ENCODE results near the gene USP17L21. TPM values are rescaled to one million over a fixed set of nuclear protein-coding genes. Genes with fewer than 3 reads are reported as not detected.
"Not testable (repeated sequence)": the region's sequence is repeated elsewhere in the genome, so short reads cannot be mapped to it uniquely, and the experiment has no call there.

The USP17L21 gene
- total RNA-seq, result not detected

GRCh38 chr4:9262572-9262971 lies at the start of gene USP17L21:
TSS of gene USP17L21 (plus strand) at chr4:9262872. CDS start at chr4:9262872, 0 bp downstream.
- H3K9me3 Mint-ChIP-seq; H3K27ac Mint-ChIP-seq; H3K4me3 Mint-ChIP-seq; H3K36me3 Mint-ChIP-seq; POLR2A ChIA-PET; H3K27me3 Mint-ChIP-seq; DNase-seq; H3K4me1 Mint-ChIP-seq; ATAC-seq (ENCODE audit: low read depth): not testable (repeated sequence)

GRCh38 chr4:9214701-9215100 lies 48.0 kb upstream of the USP17L21 start:
- ATAC-seq (ENCODE audit: low read depth); POLR2A ChIA-PET; H3K36me3 Mint-ChIP-seq; H3K4me3 Mint-ChIP-seq; H3K27me3 Mint-ChIP-seq; DNase-seq; H3K27ac Mint-ChIP-seq; H3K9me3 Mint-ChIP-seq; H3K4me1 Mint-ChIP-seq: not testable (repeated sequence)

GRCh38 chr4:9215105-9215504 lies 47.6 kb upstream of the USP17L21 start, which contains the start of gene USP17L11:
TSS of gene USP17L11 (plus strand) at chr4:9215405. CDS start at chr4:9215405, 0 bp downstream.
- ATAC-seq (ENCODE audit: low read depth); H3K27me3 Mint-ChIP-seq; H3K27ac Mint-ChIP-seq; H3K36me3 Mint-ChIP-seq; H3K4me3 Mint-ChIP-seq; POLR2A ChIA-PET; H3K4me1 Mint-ChIP-seq; H3K9me3 Mint-ChIP-seq; DNase-seq: not testable (repeated sequence)

GRCh38 chr4:9219852-9220251 lies 42.8 kb upstream of the USP17L21 start, which contains the start of gene USP17L12:
TSS of gene USP17L12 (plus strand) at chr4:9220152. CDS start at chr4:9220152, 0 bp downstream.
- H3K9me3 Mint-ChIP-seq; H3K4me1 Mint-ChIP-seq; H3K27me3 Mint-ChIP-seq; POLR2A ChIA-PET; H3K27ac Mint-ChIP-seq; ATAC-seq (ENCODE audit: low read depth); H3K4me3 Mint-ChIP-seq; DNase-seq; H3K36me3 Mint-ChIP-seq: not testable (repeated sequence)

GRCh38 chr4:9224596-9224995 lies 38.1 kb upstream of the USP17L21 start, which contains the start of gene USP17L13:
TSS of gene USP17L13 (plus strand) at chr4:9224896. CDS start at chr4:9224896, 0 bp downstream.
- H3K9me3 Mint-ChIP-seq; H3K27ac Mint-ChIP-seq; POLR2A ChIA-PET; H3K4me3 Mint-ChIP-seq; DNase-seq; H3K4me1 Mint-ChIP-seq; H3K36me3 Mint-ChIP-seq; H3K27me3 Mint-ChIP-seq; ATAC-seq (ENCODE audit: low read depth): not testable (repeated sequence)

GRCh38 chr4:9230249-9230648 lies 32.4 kb upstream of the USP17L21 start:
- H3K27me3 Mint-ChIP-seq, DNase-seq: not testable (repeated sequence)

GRCh38 chr4:9234085-9234484 lies 28.6 kb upstream of the USP17L21 start, which contains the start of gene USP17L15:
TSS of gene USP17L15 (plus strand) at chr4:9234385. CDS start at chr4:9234385, 0 bp downstream.
- H3K27ac Mint-ChIP-seq; H3K27me3 Mint-ChIP-seq; H3K36me3 Mint-ChIP-seq; H3K9me3 Mint-ChIP-seq; H3K4me3 Mint-ChIP-seq; POLR2A ChIA-PET; H3K4me1 Mint-ChIP-seq; ATAC-seq (ENCODE audit: low read depth); DNase-seq: not testable (repeated sequence)

More at GRCh38 chr4:9230249-9230648, 32.4 kb upstream of the USP17L21 start:
- H3K4me1 Mint-ChIP-seq; POLR2A ChIA-PET; ATAC-seq (ENCODE audit: low read depth); H3K36me3 Mint-ChIP-seq; H3K4me3 Mint-ChIP-seq; H3K9me3 Mint-ChIP-seq; H3K27ac Mint-ChIP-seq: not testable (repeated sequence)

- H3K4me3 Mint-ChIP-seq, result not testable (repeated sequence)
Measured at GRCh38 chr4:9238461-9238860, 24.2 kb upstream of the USP17L21 start.

GRCh38 chr4:9243579-9243978 lies 19.1 kb upstream of the USP17L21 start, which contains the start of gene USP17L17:
TSS of gene USP17L17 (plus strand) at chr4:9243879. CDS start at chr4:9243879, 0 bp downstream.
- ATAC-seq (ENCODE audit: low read depth); H3K27ac Mint-ChIP-seq; H3K27me3 Mint-ChIP-seq; H3K9me3 Mint-ChIP-seq; H3K4me1 Mint-ChIP-seq; POLR2A ChIA-PET; DNase-seq; H3K4me3 Mint-ChIP-seq; H3K36me3 Mint-ChIP-seq: not testable (repeated sequence)

More at GRCh38 chr4:9238461-9238860, 24.2 kb upstream of the USP17L21 start:
- POLR2A ChIA-PET; H3K9me3 Mint-ChIP-seq; H3K27ac Mint-ChIP-seq; H3K27me3 Mint-ChIP-seq; ATAC-seq (ENCODE audit: low read depth); H3K4me1 Mint-ChIP-seq; DNase-seq; H3K36me3 Mint-ChIP-seq: not testable (repeated sequence)

- H3K27me3 Mint-ChIP-seq; H3K9me3 Mint-ChIP-seq; H3K36me3 Mint-ChIP-seq; H3K4me1 Mint-ChIP-seq; H3K27ac Mint-ChIP-seq; H3K4me3 Mint-ChIP-seq; DNase-seq; ATAC-seq (ENCODE audit: low read depth); POLR2A ChIA-PET: not testable (repeated sequence)
Measured at GRCh38 chr4:9247953-9248680, 14.6 kb upstream of the USP17L21 start, which contains the start of gene USP17L18. TSS of gene USP17L18 (plus strand) at chr4:9248630. CDS start at chr4:9248630, 0 bp downstream.

- ATAC-seq (ENCODE audit: low read depth); H3K4me1 Mint-ChIP-seq; H3K27me3 Mint-ChIP-seq; POLR2A ChIA-PET; H3K27ac Mint-ChIP-seq; H3K36me3 Mint-ChIP-seq; DNase-seq; H3K9me3 Mint-ChIP-seq; H3K4me3 Mint-ChIP-seq: not testable (repeated sequence)
Measured at GRCh38 chr4:9253078-9253477, 9.6 kb upstream of the USP17L21 start, which contains the start of gene USP17L19. TSS of gene USP17L19 (plus strand) at chr4:9253378. CDS start at chr4:9253378, 0 bp downstream.

- ATAC-seq (ENCODE audit: low read depth); H3K27ac Mint-ChIP-seq; DNase-seq; H3K4me1 Mint-ChIP-seq; POLR2A ChIA-PET; H3K36me3 Mint-ChIP-seq; H3K4me3 Mint-ChIP-seq; H3K9me3 Mint-ChIP-seq; H3K27me3 Mint-ChIP-seq: not testable (repeated sequence)
Measured at GRCh38 chr4:9257824-9258223, 4.8 kb upstream of the USP17L21 start, which contains the start of gene USP17L20. TSS of gene USP17L20 (plus strand) at chr4:9258124. CDS start at chr4:9258124, 0 bp downstream.

- H3K4me1 Mint-ChIP-seq; H3K27ac Mint-ChIP-seq; ATAC-seq (ENCODE audit: low read depth); H3K4me3 Mint-ChIP-seq; H3K36me3 Mint-ChIP-seq; POLR2A ChIA-PET; H3K27me3 Mint-ChIP-seq; H3K9me3 Mint-ChIP-seq; DNase-seq: not testable (repeated sequence)
Measured at GRCh38 chr4:9267319-9267718, 4.6 kb downstream of the USP17L21 start, which contains the start of gene USP17L22. TSS of gene USP17L22 (plus strand) at chr4:9267619. CDS start at chr4:9267619, 0 bp downstream.

GRCh38 chr4:9271719-9272118 lies 9.0 kb downstream of the USP17L21 start:
- H3K9me3 Mint-ChIP-seq; ATAC-seq (ENCODE audit: low read depth); H3K4me3 Mint-ChIP-seq; H3K27ac Mint-ChIP-seq; H3K27me3 Mint-ChIP-seq; H3K4me1 Mint-ChIP-seq; H3K36me3 Mint-ChIP-seq; POLR2A ChIA-PET: not testable (repeated sequence)
- DNase-seq, result peak; percentile 49

Measured in activated naive CD8-positive, alpha-beta T cell treated with anti-CD3 and anti-CD28 coated beads, Interleukin-2, amount 10 ng/mL, durations not matched to agents 7 days and 5 days (primary cell).